SIG-M5 treated with dmso at 0.1 percent for 504 hours (cell line): Measurements from ENCODE around the gene RAPGEF5.
"Not testable (repeated sequence)": the region's sequence is repeated elsewhere in the genome, so short reads cannot be mapped to it uniquely, and the experiment has no call there.

Experiments
- DNase-seq: peaks from one replicate; lab custom pipeline; 2025; ENCODE audit not compliant: unreplicated experiment; lab: John Stamatoyannopoulos, UW

RAPGEF5 gene

GRCh38 chr7:22094413-22095342 lies 262.3 kb downstream of the RAPGEF5 start:
- no peak for DNase-seq

- no peak for DNase-seq
Observed at GRCh38 chr7:22093936-22094335, 263.0 kb downstream of the RAPGEF5 start.

- no peak for DNase-seq
Observed at GRCh38 chr7:22093001-22093400, 264.0 kb downstream of the RAPGEF5 start.

- not testable (repeated sequence) for DNase-seq
Observed at GRCh38 chr7:22090958-22091525, 265.9 kb downstream of the RAPGEF5 start.

DNA sequence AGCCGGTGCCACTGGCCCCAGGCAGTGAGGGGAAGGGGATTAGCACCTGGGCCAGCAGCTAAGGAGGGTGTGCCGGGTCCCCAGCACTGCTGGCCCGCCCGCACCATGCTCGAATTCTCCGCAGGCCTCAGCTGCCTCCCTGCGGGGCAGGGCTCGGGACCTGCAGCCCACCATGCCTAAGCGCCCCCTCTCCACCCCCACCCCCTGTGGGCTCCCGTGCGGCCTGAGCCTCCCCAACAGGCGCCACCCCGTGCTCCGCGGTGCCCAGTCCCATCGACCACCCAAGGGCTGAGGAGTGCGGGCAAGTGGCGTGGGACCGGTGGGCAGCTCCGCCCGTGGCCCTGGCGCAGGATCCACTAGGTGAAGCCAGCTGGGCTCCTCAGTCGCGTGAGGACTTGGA lies 266.4 kb downstream of the RAPGEF5 start:
- no peak for DNase-seq

- DNase-seq = no peak
Observed at GRCh38 chr7:22090107-22090506, 266.8 kb downstream of the RAPGEF5 start.

DNA sequence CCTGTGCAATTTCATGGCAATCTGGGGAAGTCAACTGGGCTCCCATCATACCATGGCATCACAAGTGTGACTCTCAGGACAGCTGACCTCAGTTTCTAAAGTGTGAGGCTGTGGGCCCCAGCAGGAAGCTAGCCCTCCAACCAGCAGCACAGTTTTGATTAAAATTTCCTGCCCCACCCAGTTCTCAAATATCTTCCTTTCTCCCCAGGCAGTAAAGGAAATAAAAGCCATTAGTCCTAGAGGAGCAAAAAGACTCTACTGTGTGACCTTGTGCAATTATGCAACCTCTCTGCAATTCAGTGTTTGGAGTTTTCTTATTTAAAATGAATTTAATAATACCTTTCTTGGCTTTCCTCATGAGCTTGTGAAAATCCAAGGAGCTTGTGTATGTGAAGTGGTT lies 268.1 kb downstream of the RAPGEF5 start:
- no peak for DNase-seq

DNA sequence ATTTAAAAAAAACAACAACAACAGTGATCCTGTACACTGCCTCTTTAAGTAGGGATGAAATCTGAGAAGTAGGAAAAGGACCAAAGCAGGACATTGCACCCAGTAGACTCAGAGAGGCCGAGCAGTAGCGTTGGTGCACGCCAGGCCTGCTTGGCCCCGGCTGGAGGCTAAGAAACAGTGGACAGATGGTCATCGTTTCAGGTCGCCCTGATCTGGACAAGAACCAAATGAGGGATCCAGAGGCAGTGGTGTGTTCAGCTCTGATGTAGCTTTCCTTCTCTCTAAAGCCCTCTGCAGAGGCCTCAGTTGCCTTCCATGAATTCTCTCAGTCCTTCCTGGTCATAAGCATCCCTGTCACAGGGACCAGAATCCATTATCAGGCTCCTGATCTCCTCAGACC lies 269.1 kb downstream of the RAPGEF5 start:
- DNase-seq = no peak

GRCh38 chr7:22083704-22084240 lies 273.2 kb downstream of the RAPGEF5 start:
- DNase-seq = no peak

DNA sequence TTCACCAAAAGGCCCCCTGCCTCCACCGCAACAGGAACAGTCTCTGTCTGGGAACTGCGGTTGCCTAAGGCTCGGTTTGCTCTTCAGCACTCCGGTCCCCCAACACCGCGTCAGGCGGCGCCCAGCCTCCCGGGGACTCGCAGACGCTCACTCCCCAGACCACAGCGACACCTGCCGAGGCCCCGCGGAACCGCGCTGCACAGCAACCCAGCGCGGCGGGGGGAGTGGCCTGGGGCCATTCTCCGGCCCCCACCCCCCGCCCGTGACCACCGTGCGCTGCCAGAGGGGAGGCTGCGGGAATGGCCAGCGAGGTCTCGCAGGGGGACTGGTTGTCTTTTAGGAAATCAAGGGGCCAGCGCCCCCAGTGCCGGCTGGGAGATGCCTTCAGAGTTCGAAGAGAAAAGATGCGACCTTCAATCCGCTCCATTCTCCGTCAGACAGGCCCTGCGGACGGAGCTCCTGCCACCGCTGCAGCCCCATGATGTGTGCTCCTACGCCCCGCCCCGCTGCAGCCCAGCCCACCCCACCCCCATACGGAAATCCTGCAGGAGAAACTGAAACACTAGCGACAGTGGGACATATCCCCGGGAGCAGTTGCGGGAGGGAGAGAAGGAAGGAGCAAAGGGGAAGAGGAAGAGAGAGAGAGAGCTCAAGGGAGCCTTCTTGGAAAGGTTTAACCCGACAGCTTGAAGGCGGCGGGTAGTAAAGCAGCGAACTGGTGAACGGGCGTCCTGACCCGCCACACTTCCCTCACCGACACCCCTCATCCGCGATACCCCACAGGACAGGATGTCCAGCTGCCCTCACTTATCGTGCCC lies 273.9 kb downstream of the RAPGEF5 start:
- DNase-seq = peak; percentile 49

DNA sequence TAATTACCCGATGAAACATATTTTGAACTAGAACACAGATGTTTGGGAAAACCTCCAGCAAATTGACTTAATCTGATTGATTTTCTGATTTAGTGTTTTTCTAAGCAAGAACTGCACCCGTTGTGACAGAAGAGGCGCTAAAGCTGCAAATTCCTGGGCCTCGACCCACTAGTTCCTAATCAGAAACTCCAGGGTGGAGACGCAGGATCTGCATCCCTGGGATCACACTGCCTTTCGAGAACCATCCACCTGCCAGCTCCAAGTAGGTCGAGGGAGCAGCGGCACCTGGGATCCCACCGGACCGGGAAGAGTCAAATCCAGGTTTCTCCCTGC lies 274.4 kb downstream of the RAPGEF5 start:
- DNase-seq = no peak

DNA sequence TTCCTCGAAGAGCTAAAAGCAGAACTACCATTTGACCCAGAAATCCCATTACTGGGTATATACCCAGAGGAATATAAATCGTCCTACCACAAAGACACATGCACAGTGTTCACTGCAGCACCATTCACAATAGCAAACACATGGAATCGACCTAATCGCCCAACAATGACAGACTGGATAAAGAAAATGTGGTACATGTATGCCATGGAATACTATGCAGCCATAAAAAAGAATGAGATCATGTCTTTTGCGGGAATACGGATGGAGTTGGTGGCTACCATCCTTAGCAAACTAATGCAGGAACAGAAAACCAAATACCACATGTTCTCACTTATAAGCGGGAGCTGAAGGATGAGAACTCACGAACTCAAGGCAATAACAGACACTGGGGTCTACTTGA lies 276.7 kb downstream of the RAPGEF5 start:
- DNase-seq = not testable (repeated sequence)

GRCh38 chr7:22078872-22079271 lies 278.1 kb downstream of the RAPGEF5 start:
- not testable (repeated sequence) for DNase-seq

GRCh38 chr7:22075561-22075960 lies 281.4 kb downstream of the RAPGEF5 start:
- DNase-seq = no peak

DNA sequence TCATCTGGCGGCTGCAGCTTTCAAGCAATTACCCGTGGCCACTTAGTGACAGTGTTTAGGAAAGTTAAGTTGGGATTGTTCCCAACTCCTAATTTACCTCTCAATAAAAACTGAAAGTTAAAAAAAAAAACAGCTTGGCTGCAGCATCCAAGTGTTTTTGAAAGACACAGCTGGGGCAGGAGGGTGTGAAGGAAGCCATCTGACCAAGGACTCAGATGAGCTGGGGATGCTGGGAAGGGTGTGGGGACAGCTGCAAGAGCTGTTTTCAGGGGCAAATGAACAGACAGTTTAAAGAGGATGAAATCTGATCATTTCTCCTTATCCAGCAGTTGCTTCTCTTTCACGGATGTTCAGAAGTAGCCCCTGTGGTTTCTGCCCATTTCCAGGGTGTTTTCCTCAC lies 282.1 kb downstream of the RAPGEF5 start:
- DNase-seq = no peak
